H1 (cell line): Measurements from ENCODE around the gene CHTF18. TPM values are rescaled to one million over a fixed set of nuclear protein-coding genes. Genes with fewer than 3 reads are reported as not detected.

Experiments used
- CBX8 ChIP-seq: fragments of 300-800, 300-1000 bp; sonication (generic); IDR thresholded peaks from 2 replicates; pipeline ENCODE4 v1.7.1; 2016; ENCODE audit warnings: low read depth, low read length, borderline replicate concordance
- CHD1 ChIP-seq: IDR thresholded peaks from 2 replicates; pipeline ENCODE4 v1.6.1; 2012; ENCODE audit warnings: low read depth, low read length, improper control_type of control experiment
- CTBP2 ChIP-seq: IDR thresholded peaks from 2 replicates; pipeline ENCODE4 v1.7.0; 2011; ENCODE audit warnings: borderline replicate concordance, mild to moderate bottlenecking, moderate library complexity, mixed read lengths, low read length; ENCODE audit not compliant: insufficient read depth, insufficient read length
- EGR1 ChIP-seq: IDR thresholded peaks from 2 replicates; pipeline ENCODE4 v1.6.1; 2011; ENCODE audit warnings: low read depth, low read length, borderline replicate concordance
- EP300 ChIP-seq, 2 experiments: IDR thresholded peaks; 1 replicate in 1 of 2; 2 replicates in 1 of 2; pipeline ENCODE4 v1.6.1; 2011 to 2012; ENCODE audit warnings: low read depth in 2 of 2, low read length in 2 of 2, mild to moderate bottlenecking in 2 of 2, borderline replicate concordance in 1 of 2, inconsistent platforms in 1 of 2, moderate library complexity in 1 of 2
- FOSL1 ChIP-seq: IDR thresholded peaks from 2 replicates; pipeline ENCODE4 v1.6.1; 2011; ENCODE audit warnings: mild to moderate bottlenecking, low read depth, low read length, moderate library complexity; ENCODE audit not compliant: insufficient read depth
- GTF2F1 ChIP-seq: IDR thresholded peaks from 2 replicates; pipeline ENCODE4 v1.6.1; 2012; ENCODE audit warnings: low read depth, low read length, improper control_type of control experiment, borderline replicate concordance
- HDAC2 ChIP-seq, 2 experiments: fragments of 300-600 bp in 1 of 2; sonication (generic) in 1 of 2; IDR thresholded peaks; 2 replicates each; pipeline ENCODE4 v1.6.1; 2011 to 2012; ENCODE audit warnings: low read depth in 2 of 2, low read length in 2 of 2, mild to moderate bottlenecking in 2 of 2, moderate library complexity in 2 of 2, borderline replicate concordance in 1 of 2, inconsistent platforms in 1 of 2
- MAX ChIP-seq: IDR thresholded peaks from 2 replicates; pipeline ENCODE4 v1.6.1; 2012; ENCODE audit warnings: inconsistent platforms
- TBP ChIP-seq: IDR thresholded peaks from 2 replicates; pipeline ENCODE4 v1.6.1; 2011; ENCODE audit warnings: low read depth, low read length, improper control_type of control experiment
- YY1 ChIP-seq: IDR thresholded peaks from 2 replicates; pipeline ENCODE4 v1.6.1; 2011; ENCODE audit warnings: low read depth, mild to moderate bottlenecking, low read length
- polyA plus RNA-seq, 7 experiments: library from polyadenylated mRNA; depleted of rRNA in 3 of 7; stranded (reverse) in 5 of 7; unstranded in 2 of 7; fragments of >200 nt in 5 of 7; fragments of 200-250 nt in 2 of 7; gene quantifications; 1 replicate in 5 of 7; 2 replicates in 1 of 7; 4 replicates in 1 of 7; pipeline versions ENCODE4 v1.2.1 to v1.2.3, GENCODE V29; 2011 to 2013; ENCODE audit warnings: missing spikeins in 2 of 7, mixed read lengths in 2 of 7
- total RNA-seq: library from RNA; stranded (reverse); fragmentation: NEBNext Ultra II Directional; extraction: Animal tissue kit (Norgen Biotek cat#: 25700); gene quantifications from 2 replicates; pipeline ENCODE4 v1.2.1, GENCODE V29; 2021

CHTF18 gene
- total and polyA plus RNA-seq, 2 of the 8 experiments (the other 6 are each of a cell fraction or from before 2014, with no cell fraction given): 75.3 to 104 TPM

- TF ChIP-seq GTF2F1 (no peak), EP300 (IDR thresholded peaks at IDR 0.05; ENCODE audit: borderline replicate concordance in 1 of 2, low read depth in 2 of 2, low read length in 2 of 2) (no peak), CBX8 (no peak), FOSL1 (no peak), TBP (no peak), EGR1 (no peak), MAX (no peak), CTBP2 (no peak), CHD1 (no peak), HDAC2 (IDR thresholded peaks at IDR 0.05; ENCODE audit: borderline replicate concordance in 1 of 2, low read depth in 2 of 2, low read length in 2 of 2) (no peak), YY1 (no peak)
- TF ChIP-seq, all 59 proteins: peak for 0
These were observed 9.4 kb upstream of the CHTF18 start (continued) for GRCh38 chr16:778909-779527.
